ENCODE results near the gene NELFE.
"Not testable (repeated sequence)": the region's sequence is repeated elsewhere in the genome, so short reads cannot be mapped to it uniquely, and the experiment has no call there.

- TF ChIP-seq, protein P1, sequence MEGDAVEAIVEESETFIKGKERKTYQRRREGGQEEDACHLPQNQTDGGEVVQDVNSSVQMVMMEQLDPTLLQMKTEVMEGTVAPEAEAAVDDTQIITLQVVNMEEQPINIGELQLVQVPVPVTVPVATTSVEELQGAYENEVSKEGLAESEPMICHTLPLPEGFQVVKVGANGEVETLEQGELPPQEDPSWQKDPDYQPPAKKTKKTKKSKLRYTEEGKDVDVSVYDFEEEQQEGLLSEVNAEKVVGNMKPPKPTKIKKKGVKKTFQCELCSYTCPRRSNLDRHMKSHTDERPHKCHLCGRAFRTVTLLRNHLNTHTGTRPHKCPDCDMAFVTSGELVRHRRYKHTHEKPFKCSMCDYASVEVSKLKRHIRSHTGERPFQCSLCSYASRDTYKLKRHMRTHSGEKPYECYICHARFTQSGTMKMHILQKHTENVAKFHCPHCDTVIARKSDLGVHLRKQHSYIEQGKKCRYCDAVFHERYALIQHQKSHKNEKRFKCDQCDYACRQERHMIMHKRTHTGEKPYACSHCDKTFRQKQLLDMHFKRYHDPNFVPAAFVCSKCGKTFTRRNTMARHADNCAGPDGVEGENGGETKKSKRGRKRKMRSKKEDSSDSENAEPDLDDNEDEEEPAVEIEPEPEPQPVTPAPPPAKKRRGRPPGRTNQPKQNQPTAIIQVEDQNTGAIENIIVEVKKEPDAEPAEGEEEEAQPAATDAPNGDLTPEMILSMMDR (IDR thresholded peaks at IDR 0.05): not testable (repeated sequence)
- not testable (repeated sequence) for TF ChIP-seq EP300, POLR2A (IDR thresholded peaks at IDR 0.05)
Observed at GRCh38 chr6:31980195-31980876, 21.6 kb upstream of the NELFE start.
